Neural progenitor cell (in vitro differentiated cells): ENCODE data around the gene SURF2.

Source experiments
- EZH2 ChIP-seq: fragments of 200-600 bp; sonication (generic); IDR thresholded peaks from 2 replicates; pipeline ENCODE4 v1.6.1; 2017; ENCODE audit warnings: antibody characterized with exemption, mild to moderate bottlenecking, moderate library complexity
- EZH2phosphoT487 ChIP-seq: fragments of 200-600 bp; sonication (generic); IDR thresholded peaks from 2 replicates; pipeline ENCODE4 v1.6.1; 2017; ENCODE audit warnings: antibody characterized with exemption
- TF ChIP-seq, protein P1 (sequence below): fragments of 200-600 bp; sonication (generic); IDR thresholded peaks from 2 replicates; pipeline ENCODE4 v1.5.1; 2017; ENCODE audit warnings: antibody characterized with exemption, mild to moderate bottlenecking

DNA sequence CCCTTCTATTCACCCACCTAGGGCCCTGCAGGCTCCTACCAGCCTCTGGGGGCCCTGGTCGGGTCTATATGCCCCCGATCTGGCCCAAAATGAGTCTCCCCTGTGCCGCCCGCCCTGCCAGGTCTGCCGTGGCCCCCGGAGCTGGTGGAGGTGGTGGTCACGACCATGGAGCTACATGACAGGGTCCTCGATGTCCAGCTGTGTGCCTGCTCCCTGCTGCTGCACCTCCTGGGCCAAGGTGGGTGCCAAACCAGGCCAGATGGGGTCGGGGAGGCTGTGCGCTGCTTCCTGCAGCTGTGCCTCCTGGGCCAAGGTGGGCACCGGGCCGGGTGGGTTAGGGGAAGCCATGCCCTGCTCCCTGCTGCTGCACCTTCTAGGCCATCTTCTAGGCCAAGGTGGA lies 43.9 kb downstream of the SURF2 start:
- TF ChIP-seq EZH2phosphoT487 (no peak), EZH2 (no peak)
- TF ChIP-seq, protein P1, sequence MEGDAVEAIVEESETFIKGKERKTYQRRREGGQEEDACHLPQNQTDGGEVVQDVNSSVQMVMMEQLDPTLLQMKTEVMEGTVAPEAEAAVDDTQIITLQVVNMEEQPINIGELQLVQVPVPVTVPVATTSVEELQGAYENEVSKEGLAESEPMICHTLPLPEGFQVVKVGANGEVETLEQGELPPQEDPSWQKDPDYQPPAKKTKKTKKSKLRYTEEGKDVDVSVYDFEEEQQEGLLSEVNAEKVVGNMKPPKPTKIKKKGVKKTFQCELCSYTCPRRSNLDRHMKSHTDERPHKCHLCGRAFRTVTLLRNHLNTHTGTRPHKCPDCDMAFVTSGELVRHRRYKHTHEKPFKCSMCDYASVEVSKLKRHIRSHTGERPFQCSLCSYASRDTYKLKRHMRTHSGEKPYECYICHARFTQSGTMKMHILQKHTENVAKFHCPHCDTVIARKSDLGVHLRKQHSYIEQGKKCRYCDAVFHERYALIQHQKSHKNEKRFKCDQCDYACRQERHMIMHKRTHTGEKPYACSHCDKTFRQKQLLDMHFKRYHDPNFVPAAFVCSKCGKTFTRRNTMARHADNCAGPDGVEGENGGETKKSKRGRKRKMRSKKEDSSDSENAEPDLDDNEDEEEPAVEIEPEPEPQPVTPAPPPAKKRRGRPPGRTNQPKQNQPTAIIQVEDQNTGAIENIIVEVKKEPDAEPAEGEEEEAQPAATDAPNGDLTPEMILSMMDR: no peak
